Measurements from ENCODE around the gene CAPN13.

CAPN13 gene

DNA sequence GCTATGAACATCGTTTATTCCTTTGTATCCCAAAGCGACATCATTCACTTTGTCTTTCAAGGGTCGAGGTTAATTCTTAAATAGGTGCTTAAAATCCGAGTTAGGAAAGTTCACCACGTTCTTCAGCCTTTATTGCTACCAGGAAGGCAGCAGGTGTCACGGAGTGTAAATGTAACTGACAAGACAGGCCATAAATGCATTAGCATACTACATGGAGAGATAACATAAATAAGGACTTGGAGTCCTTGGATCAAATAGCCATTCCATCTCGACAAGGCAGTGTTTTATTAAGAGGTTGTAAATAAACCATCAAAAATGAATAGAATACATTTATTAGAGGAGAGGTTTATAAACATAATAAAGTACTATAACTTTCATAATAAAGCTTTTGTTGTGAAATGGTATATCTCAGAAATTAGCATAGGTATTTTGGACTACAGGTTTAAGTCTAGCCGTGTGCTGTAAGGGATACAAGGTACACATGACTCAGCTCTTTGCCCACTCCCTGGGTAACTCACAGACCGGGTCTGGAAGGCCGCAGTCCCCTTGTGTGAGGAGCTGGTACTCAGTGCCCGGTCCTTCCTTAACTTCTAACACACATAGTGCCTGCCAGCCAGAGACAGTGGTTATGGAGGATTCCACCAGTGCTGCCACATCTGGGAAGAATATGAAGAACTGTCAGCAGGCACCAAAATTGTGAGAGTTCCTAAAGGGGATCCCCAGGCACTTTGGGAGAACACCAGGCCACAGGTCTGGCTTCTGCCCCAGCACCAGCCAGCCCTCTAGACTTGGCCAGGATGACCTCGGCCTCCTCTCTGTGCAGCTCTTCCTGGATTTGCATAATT is 29.4 kb downstream of the CAPN13 start:
- no peak overlapping the region for H3K9ac ChIP-seq
- H3K4me2 ChIP-seq: no peak overlapping the region
- no peak overlapping the region for H3K27ac ChIP-seq
- H3K4me3 ChIP-seq (IDR thresholded peaks at IDR 0.05; ENCODE audit: insufficient read depth, low read depth, low read length): no peak overlapping the region
- H2AFZ ChIP-seq (ENCODE audit: low read depth): no peak overlapping the region
- H3K4me1 ChIP-seq (ENCODE audit: low read depth, poor library complexity, severe bottlenecking): no peaks in the 10 kb centered on the region
- no peaks in the 10 kb centered on the region for H3K27me3 ChIP-seq (ENCODE audit: insufficient read depth, low read depth)
- no peaks in the 10 kb centered on the region for H3K36me3 ChIP-seq (ENCODE audit: insufficient read depth)
- no peaks in the 10 kb centered on the region for H3K79me2 ChIP-seq (ENCODE audit: insufficient read depth, low read depth)
- H4K20me1 ChIP-seq (ENCODE audit: insufficient read depth): no peaks in the 10 kb centered on the region
- TF ChIP-seq, protein P1, sequence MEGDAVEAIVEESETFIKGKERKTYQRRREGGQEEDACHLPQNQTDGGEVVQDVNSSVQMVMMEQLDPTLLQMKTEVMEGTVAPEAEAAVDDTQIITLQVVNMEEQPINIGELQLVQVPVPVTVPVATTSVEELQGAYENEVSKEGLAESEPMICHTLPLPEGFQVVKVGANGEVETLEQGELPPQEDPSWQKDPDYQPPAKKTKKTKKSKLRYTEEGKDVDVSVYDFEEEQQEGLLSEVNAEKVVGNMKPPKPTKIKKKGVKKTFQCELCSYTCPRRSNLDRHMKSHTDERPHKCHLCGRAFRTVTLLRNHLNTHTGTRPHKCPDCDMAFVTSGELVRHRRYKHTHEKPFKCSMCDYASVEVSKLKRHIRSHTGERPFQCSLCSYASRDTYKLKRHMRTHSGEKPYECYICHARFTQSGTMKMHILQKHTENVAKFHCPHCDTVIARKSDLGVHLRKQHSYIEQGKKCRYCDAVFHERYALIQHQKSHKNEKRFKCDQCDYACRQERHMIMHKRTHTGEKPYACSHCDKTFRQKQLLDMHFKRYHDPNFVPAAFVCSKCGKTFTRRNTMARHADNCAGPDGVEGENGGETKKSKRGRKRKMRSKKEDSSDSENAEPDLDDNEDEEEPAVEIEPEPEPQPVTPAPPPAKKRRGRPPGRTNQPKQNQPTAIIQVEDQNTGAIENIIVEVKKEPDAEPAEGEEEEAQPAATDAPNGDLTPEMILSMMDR (conservative IDR thresholded peaks at IDR 0.05; ENCODE audit: low read depth, low read length): no peak

DNA sequence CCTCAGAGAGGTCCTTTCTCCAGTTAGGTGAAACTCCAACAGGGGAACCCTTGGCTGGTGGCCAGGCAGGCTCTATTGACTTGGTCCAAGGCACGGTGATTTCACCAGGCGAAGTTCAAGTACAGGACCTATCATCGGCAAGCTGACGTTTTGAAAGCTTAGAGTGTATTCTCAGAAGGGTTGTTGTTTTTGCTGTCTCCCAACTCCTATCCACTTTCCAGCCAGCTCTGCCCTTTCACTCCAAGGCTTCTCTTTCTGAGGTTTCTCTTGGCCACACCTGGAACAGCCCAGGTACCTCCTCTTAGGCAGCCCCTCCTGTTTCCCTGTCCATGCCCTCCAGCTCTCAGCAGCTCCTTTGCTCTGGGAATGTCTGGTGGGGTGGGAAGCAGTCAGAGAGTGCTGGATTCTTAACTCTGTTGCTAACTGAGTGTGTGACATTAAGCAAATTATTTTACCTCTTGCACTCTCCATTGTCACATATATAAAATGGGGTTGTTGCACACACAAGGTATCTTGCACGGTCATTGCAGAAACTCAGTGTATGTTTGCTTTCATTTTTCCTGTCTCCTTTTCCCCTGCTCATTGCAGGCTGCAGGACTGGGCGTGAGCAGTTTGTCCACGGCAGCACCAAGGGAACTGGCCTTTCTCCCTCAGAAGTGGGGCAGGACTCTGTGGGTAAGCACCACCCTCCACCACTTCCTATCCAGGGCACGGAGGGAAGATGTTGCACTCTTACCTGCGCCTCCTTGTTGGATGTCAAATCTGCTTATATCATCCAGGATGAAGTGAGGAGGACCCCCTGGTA is 30.2 kb downstream of the CAPN13 start:
- H4K20me1 ChIP-seq (ENCODE audit: insufficient read depth): no peaks in the 10 kb centered on the region
- no peak overlapping the region for H3K4me2 ChIP-seq
- H3K36me3 ChIP-seq (ENCODE audit: insufficient read depth): no peaks in the 10 kb centered on the region
- TF ChIP-seq, protein P1 (conservative IDR thresholded peaks at IDR 0.05; ENCODE audit: low read depth, low read length): no peak
- no peak overlapping the region for H3K9ac ChIP-seq
- H3K27me3 ChIP-seq (ENCODE audit: insufficient read depth, low read depth): no peaks in the 10 kb centered on the region
- no peak overlapping the region for H3K4me3 ChIP-seq (IDR thresholded peaks at IDR 0.05; ENCODE audit: insufficient read depth, low read depth, low read length)
- H3K4me1 ChIP-seq (ENCODE audit: low read depth, poor library complexity, severe bottlenecking): no peaks in the 10 kb centered on the region
- no peak overlapping the region for H2AFZ ChIP-seq (ENCODE audit: low read depth)
- H3K79me2 ChIP-seq (ENCODE audit: insufficient read depth, low read depth): no peaks in the 10 kb centered on the region
- H3K27ac ChIP-seq: no peak overlapping the region

DNA sequence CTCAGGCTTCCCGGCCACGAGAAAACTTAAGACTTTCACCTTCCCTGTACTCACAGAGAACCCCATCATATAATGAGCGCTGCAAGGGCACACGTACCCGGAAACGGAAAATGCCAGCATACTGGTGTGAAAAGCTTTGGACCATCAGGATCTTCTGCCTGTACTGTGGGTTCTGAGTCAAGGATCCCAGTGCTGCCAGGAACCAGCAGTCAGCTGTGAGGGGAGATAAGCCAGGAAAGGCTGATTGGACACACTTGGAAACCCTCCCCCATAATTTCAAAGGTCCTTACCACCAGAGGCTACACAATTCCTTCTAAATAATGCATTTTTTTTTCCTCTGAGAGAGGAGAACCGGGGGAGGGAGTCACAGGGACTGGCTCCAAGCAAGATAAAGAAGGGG is 31.4 kb downstream of the CAPN13 start:
- Histone ChIP-seq H3K36me3 (ENCODE audit: insufficient read depth) (no peaks in the 10 kb centered on the region), H3K27ac (no peak overlapping the region), H3K4me2 (no peak overlapping the region), H3K9ac (no peak overlapping the region), H3K4me1 (ENCODE audit: low read depth, poor library complexity, severe bottlenecking) (no peaks in the 10 kb centered on the region), H2AFZ (ENCODE audit: low read depth) (no peak overlapping the region), H3K79me2 (ENCODE audit: insufficient read depth, low read depth) (no peaks in the 10 kb centered on the region), H3K27me3 (ENCODE audit: insufficient read depth, low read depth) (no peaks in the 10 kb centered on the region), H4K20me1 (ENCODE audit: insufficient read depth) (no peaks in the 10 kb centered on the region), H3K4me3 (IDR thresholded peaks at IDR 0.05; ENCODE audit: insufficient read depth, low read depth, low read length) (no peak overlapping the region)
- TF ChIP-seq, protein P1 (conservative IDR thresholded peaks at IDR 0.05; ENCODE audit: low read depth, low read length): no peak

DNA sequence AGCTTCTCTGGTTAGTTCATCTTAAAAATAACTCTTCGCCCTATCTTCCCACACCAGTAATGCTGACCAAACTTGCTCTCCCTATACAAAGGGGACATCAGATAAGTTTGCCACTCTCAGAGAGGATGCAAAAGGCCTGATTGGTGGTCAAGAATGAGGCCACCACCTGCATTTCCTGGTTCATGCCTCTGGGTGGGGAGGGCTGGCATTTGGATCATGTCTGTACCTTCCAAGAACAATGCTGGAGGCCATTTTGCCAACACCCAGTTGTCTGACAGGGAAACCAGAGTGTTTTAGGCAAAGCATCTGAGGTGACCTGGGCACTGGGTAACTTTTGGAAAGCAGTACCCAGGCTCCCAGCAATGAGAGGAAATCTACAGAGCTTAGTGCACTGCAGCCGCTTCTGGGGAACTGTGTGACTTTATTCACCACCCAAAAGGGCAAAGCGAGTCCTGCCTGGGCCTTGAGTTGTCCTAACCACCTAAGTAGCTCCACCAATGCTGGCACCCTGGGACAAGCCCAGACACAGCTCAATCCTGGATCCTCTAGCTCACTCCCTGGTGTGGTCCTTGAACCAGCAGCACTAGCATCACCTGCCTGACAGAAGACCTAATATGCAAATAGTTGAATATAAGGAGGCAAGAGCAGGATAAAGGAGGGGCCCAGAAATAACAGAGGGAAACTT is 35.1 kb downstream of the CAPN13 start:
- H3K4me2 ChIP-seq: no peak overlapping the region
- no peak overlapping the region for H3K4me3 ChIP-seq (IDR thresholded peaks at IDR 0.05; ENCODE audit: insufficient read depth, low read depth, low read length)
- H3K79me2 ChIP-seq (ENCODE audit: insufficient read depth, low read depth): no peaks in the 10 kb centered on the region
- no peak overlapping the region for H2AFZ ChIP-seq (ENCODE audit: low read depth)
- H3K27ac ChIP-seq: no peak overlapping the region
- TF ChIP-seq, protein P1 (conservative IDR thresholded peaks at IDR 0.05; ENCODE audit: low read depth, low read length): no peak
- H3K9ac ChIP-seq: no peak overlapping the region
- no peaks in the 10 kb centered on the region for H3K36me3 ChIP-seq (ENCODE audit: insufficient read depth)
- H4K20me1 ChIP-seq (ENCODE audit: insufficient read depth): no peaks in the 10 kb centered on the region
- no peaks in the 10 kb centered on the region for H3K4me1 ChIP-seq (ENCODE audit: low read depth, poor library complexity, severe bottlenecking)
- H3K27me3 ChIP-seq (ENCODE audit: insufficient read depth, low read depth): no peaks in the 10 kb centered on the region

All from KMS-11 (cell line).